HEK293 (cell line): ENCODE results near the gene PFDN1.

Experiments
- ZNF311 ChIP-seq: fragments of 450-650 bp; formaldehyde crosslinking; IDR thresholded peaks from 2 replicates; pipeline ENCODE4 v1.5.1; 2017; ENCODE audit warnings: missing biosample characterization, missing genetic modification characterization, borderline replicate concordance
- TF ChIP-seq, protein P1 (sequence below): fragments of 450-650 bp; formaldehyde crosslinking; IDR thresholded peaks from 2 replicates; pipeline ENCODE4 v1.5.1; 2016; ENCODE audit warnings: missing biosample characterization, missing genetic modification characterization

GRCh38 chr5:140227046-140227445, 75.9 kb downstream of the PFDN1 start:
- TF ChIP-seq, protein P1, sequence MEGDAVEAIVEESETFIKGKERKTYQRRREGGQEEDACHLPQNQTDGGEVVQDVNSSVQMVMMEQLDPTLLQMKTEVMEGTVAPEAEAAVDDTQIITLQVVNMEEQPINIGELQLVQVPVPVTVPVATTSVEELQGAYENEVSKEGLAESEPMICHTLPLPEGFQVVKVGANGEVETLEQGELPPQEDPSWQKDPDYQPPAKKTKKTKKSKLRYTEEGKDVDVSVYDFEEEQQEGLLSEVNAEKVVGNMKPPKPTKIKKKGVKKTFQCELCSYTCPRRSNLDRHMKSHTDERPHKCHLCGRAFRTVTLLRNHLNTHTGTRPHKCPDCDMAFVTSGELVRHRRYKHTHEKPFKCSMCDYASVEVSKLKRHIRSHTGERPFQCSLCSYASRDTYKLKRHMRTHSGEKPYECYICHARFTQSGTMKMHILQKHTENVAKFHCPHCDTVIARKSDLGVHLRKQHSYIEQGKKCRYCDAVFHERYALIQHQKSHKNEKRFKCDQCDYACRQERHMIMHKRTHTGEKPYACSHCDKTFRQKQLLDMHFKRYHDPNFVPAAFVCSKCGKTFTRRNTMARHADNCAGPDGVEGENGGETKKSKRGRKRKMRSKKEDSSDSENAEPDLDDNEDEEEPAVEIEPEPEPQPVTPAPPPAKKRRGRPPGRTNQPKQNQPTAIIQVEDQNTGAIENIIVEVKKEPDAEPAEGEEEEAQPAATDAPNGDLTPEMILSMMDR: no peak; the same call in 1 of the 2 replicates
- TF ChIP-seq ZNF311 (tag by site-specific recombination): no peak
